Suprapubic skin (tissue), 4 donors: Measurements from ENCODE around the gene EPGN.

ENCODE experiments used
- POLR2A ChIP-seq, 2 donors: fragments of 450-650 bp; IDR thresholded peaks; one replicate each; pipeline ENCODE4 v1.6.1; 2017; ENCODE audit warnings: antibody characterized with exemption in 2 of 2, mild to moderate bottlenecking in 2 of 2, moderate library complexity in 2 of 2
- POLR2AphosphoS5 ChIP-seq, 3 donors: sonication (generic); formaldehyde crosslinking; IDR thresholded peaks; one replicate each; pipeline ENCODE4 v1.6.1; 2017; ENCODE audit warnings: antibody characterized with exemption in 3 of 3

- TF ChIP-seq POLR2A (IDR thresholded peaks at IDR 0.05) = no peak
- TF ChIP-seq POLR2AphosphoS5 (IDR thresholded peaks at IDR 0.05) = no peak
These were observed 16.0 kb downstream of the EPGN start for GRCh38 chr4:74324262-74324661.
